Thyroid gland (tissue), 4 donors: ENCODE measurements around the gene AFF2.

ENCODE experiments used
- CTCF ChIP-seq, 6 experiments: fragments of 200-600 bp in 3 of 6; fragments of 450-650 bp in 3 of 6; sonication (generic) in 3 of 6; IDR thresholded peaks; one replicate each; pipeline ENCODE4 v1.5.1; 2016 to 2019; ENCODE audit warnings: antibody characterized with exemption in 6 of 6, mild to moderate bottlenecking in 2 of 6, inconsistent platforms in 1 of 6, moderate library complexity in 1 of 6
- POLR2A ChIP-seq, 2 donors: fragments of 450-650 bp; IDR thresholded peaks; one replicate each; pipeline ENCODE4 v1.6.1; 2017; ENCODE audit warnings: antibody characterized with exemption in 2 of 2, mild to moderate bottlenecking in 2 of 2, moderate library complexity in 1 of 2

- TF ChIP-seq CTCF (IDR thresholded peaks at IDR 0.05) = no peak
- no peak for TF ChIP-seq POLR2A (IDR thresholded peaks at IDR 0.05)
Observed at GRCh38 chrX:148611993-148612392, 111.6 kb downstream of the AFF2 start.
